H9 (cell line): ENCODE data around the gene NRP1. TPM values are rescaled to one million over a fixed set of nuclear protein-coding genes. Genes with fewer than 3 reads are reported as not detected.

Source experiments
- DNase-seq: peaks from one replicate; pipeline ENCODE4 v3.0.0-alpha.2; 2017
- H2AFZ ChIP-seq: one replicate; pipeline ENCODE4 v1.6.1; 2013; ENCODE audit warnings: mild to moderate bottlenecking, low read length, control low read depth, moderate library complexity
- H2AK5ac ChIP-seq: 2 replicates; pipeline ENCODE4 v1.6.1; 2013; ENCODE audit warnings: low read length, control low read depth, mixed read lengths; ENCODE audit not compliant: insufficient read length
- H2BK120ac ChIP-seq: one replicate; pipeline ENCODE4 v1.6.1; 2013; ENCODE audit warnings: low read depth, mild to moderate bottlenecking, low read length, control low read depth, inconsistent platforms; ENCODE audit not compliant: poor library complexity, severe bottlenecking
- H2BK12ac ChIP-seq: 2 replicates; pipeline ENCODE4 v1.6.1; 2013; ENCODE audit warnings: low read length, control low read depth, mixed read lengths, low read depth; ENCODE audit not compliant: insufficient read length
- H2BK15ac ChIP-seq: 2 replicates; pipeline ENCODE4 v1.6.1; 2013; ENCODE audit warnings: low read depth, low read length, control low read depth
- H2BK20ac ChIP-seq: one replicate; pipeline ENCODE4 v1.6.1; 2013; ENCODE audit warnings: low read depth, mild to moderate bottlenecking, low read length, control low read depth, inconsistent platforms; ENCODE audit not compliant: poor library complexity, severe bottlenecking
- H2BK5ac ChIP-seq: 2 replicates; pipeline ENCODE4 v1.6.1; 2013; ENCODE audit warnings: low read length, control low read depth, mixed read lengths; ENCODE audit not compliant: insufficient read length
- H3K14ac ChIP-seq: 2 replicates; pipeline ENCODE4 v1.6.1; 2013; ENCODE audit warnings: low read length, control low read depth; ENCODE audit not compliant: insufficient read depth
- H3K18ac ChIP-seq: 2 replicates; pipeline ENCODE4 v1.6.1; 2013; ENCODE audit warnings: low read depth, mild to moderate bottlenecking, mixed read lengths, low read length, control low read depth; ENCODE audit not compliant: insufficient read length
- H3K23ac ChIP-seq: 2 replicates; pipeline ENCODE4 v1.6.1; 2013; ENCODE audit warnings: low read length, control low read depth, mixed read lengths, low read depth; ENCODE audit not compliant: insufficient read length
- H3K23me2 ChIP-seq: 2 replicates; pipeline ENCODE4 v1.6.1; 2013; ENCODE audit warnings: low read depth, mild to moderate bottlenecking, mixed read lengths, low read length, control low read depth; ENCODE audit not compliant: insufficient read length, poor library complexity, severe bottlenecking
- H3K27ac ChIP-seq: 2 replicates; pipeline ENCODE4 v1.5.1; 2013; ENCODE audit warnings: low read length, control low read depth, mixed read lengths, low read depth; ENCODE audit not compliant: insufficient read length
- H3K27me3 ChIP-seq: 2 replicates; pipeline ENCODE4 v1.6.1; 2013; ENCODE audit warnings: low read length, control low read depth, inconsistent platforms; ENCODE audit not compliant: insufficient read depth
- H3K4ac ChIP-seq: 2 replicates; pipeline ENCODE4 v1.6.1; 2013; ENCODE audit warnings: low read depth, mild to moderate bottlenecking, control low read depth, inconsistent platforms, low read length, moderate library complexity
- H3K4me1 ChIP-seq: 2 replicates; pipeline ENCODE4 v1.6.1; 2013; ENCODE audit warnings: low read length, control low read depth, inconsistent platforms; ENCODE audit not compliant: insufficient read depth
- H3K4me2 ChIP-seq: 2 replicates; pipeline ENCODE4 v1.6.1; 2013; ENCODE audit warnings: low read length, control low read depth, mixed read lengths; ENCODE audit not compliant: insufficient read length, insufficient read depth
- H3K56ac ChIP-seq: 2 replicates; pipeline ENCODE4 v1.6.1; 2013; ENCODE audit warnings: low read depth, mild to moderate bottlenecking, mixed read lengths, low read length, control low read depth; ENCODE audit not compliant: insufficient read length
- H3K79me1 ChIP-seq: 2 replicates; pipeline ENCODE4 v1.6.1; 2013; ENCODE audit warnings: low read depth, mild to moderate bottlenecking, moderate library complexity, low read length, control low read depth, inconsistent platforms; ENCODE audit not compliant: insufficient read depth, poor library complexity, severe bottlenecking
- H3K79me2 ChIP-seq: 2 replicates; pipeline ENCODE4 v1.6.1; 2013; ENCODE audit warnings: low read length, control low read depth, inconsistent platforms; ENCODE audit not compliant: insufficient read depth
- H3K9ac ChIP-seq: 2 replicates; pipeline ENCODE4 v1.6.1; 2013; ENCODE audit warnings: low read length, control low read depth, mixed read lengths; ENCODE audit not compliant: insufficient read length; ENCODE audit errors: extremely low read depth
- H3K9me3 ChIP-seq: one replicate; pipeline ENCODE4 v1.6.1; 2013; ENCODE audit warnings: low read depth, low read length, inconsistent platforms; ENCODE audit not compliant: control insufficient read depth
- H3T11ph ChIP-seq: one replicate; pipeline ENCODE4 v1.6.1; 2013; ENCODE audit warnings: mild to moderate bottlenecking, low read length, control low read depth, inconsistent platforms
- H4K20me1 ChIP-seq: one replicate; pipeline ENCODE4 v1.6.1; 2013; ENCODE audit not compliant: control insufficient read depth, insufficient read length, insufficient read depth
- H4K5ac ChIP-seq: 2 replicates; pipeline ENCODE4 v1.6.1; 2013; ENCODE audit warnings: low read depth, mild to moderate bottlenecking, mixed read lengths, low read length, control low read depth; ENCODE audit not compliant: insufficient read length
- H4K8ac ChIP-seq: replicated peaks from 2 replicates; pipeline ENCODE4 v1.6.1; 2013; ENCODE audit warnings: low read length, control low read depth, mixed read lengths, low read depth; ENCODE audit not compliant: insufficient read length
- H4K91ac ChIP-seq: 2 replicates; pipeline ENCODE4 v1.6.1; 2013; ENCODE audit warnings: low read depth, mild to moderate bottlenecking, moderate library complexity, mixed read lengths, low read length, control low read depth; ENCODE audit not compliant: insufficient read length
- H3K27ac Mint-ChIP-seq, 3 experiments: 2 replicates in 2 of 3; 3 replicates in 1 of 3; pipeline ENCODE4 v1.8.0; 2020 to 2021; ENCODE audit warnings: mixed read lengths in 3 of 3, mild to moderate bottlenecking in 1 of 3, moderate library complexity in 1 of 3
- H3K27me3 Mint-ChIP-seq: 2 replicates; pipeline ENCODE4 v1.8.0; 2021; ENCODE audit warnings: low read depth, mild to moderate bottlenecking, moderate library complexity, mixed read lengths
- H3K36me3 Mint-ChIP-seq, 3 experiments: 2 replicates in 2 of 3; 3 replicates in 1 of 3; pipeline ENCODE4 v1.8.0; 2020 to 2021; ENCODE audit warnings: low read depth in 3 of 3, mixed read lengths in 3 of 3; ENCODE audit not compliant: insufficient read depth in 1 of 3
- H3K4me1 Mint-ChIP-seq, 2 experiments: 2 replicates each; pipeline ENCODE4 v1.8.0; 2020; ENCODE audit warnings: mixed read lengths in 2 of 2
- H3K4me3 Mint-ChIP-seq, 2 experiments: 2 replicates in 1 of 2; 3 replicates in 1 of 2; pipeline ENCODE4 v1.8.0; 2020 to 2021; ENCODE audit warnings: mild to moderate bottlenecking in 2 of 2, mixed read lengths in 2 of 2, moderate library complexity in 1 of 2
- H3K9me3 Mint-ChIP-seq, 2 experiments: 2 replicates in 1 of 2; 3 replicates in 1 of 2; pipeline ENCODE4 v1.8.0; 2020; ENCODE audit warnings: mild to moderate bottlenecking in 2 of 2, mixed read lengths in 2 of 2, moderate library complexity in 1 of 2
- WGBS: extraction: QIAGEN DNeasy Blood & Tissue Kit; methylation state at CpG from one replicate; pipeline ENCODE4 v1.1.7; 2013; ENCODE audit warnings: missing lambda C conversion rate, low lambda C conversion rate, mixed read lengths; ENCODE audit not compliant: insufficient read length; ENCODE audit errors: extremely low coverage; 5-methylcytosine and 5-hydroxymethylcytosine counted together
- total RNA-seq: library from RNA; stranded (reverse); gene quantifications from 2 replicates; pipeline ENCODE4 v1.2.1, GENCODE V29; 2021
- TF ChIP-seq, protein P1 (sequence below): fragments of 200-600 bp; sonication (generic); conservative IDR thresholded peaks from 3 replicates; pipeline ENCODE4 v1.8.0; 2021; ENCODE audit warnings: antibody characterized with exemption, mild to moderate bottlenecking

Gene NRP1
- total RNA-seq, 1 experiment from 2014 or later, result 4.6 TPM

DNA sequence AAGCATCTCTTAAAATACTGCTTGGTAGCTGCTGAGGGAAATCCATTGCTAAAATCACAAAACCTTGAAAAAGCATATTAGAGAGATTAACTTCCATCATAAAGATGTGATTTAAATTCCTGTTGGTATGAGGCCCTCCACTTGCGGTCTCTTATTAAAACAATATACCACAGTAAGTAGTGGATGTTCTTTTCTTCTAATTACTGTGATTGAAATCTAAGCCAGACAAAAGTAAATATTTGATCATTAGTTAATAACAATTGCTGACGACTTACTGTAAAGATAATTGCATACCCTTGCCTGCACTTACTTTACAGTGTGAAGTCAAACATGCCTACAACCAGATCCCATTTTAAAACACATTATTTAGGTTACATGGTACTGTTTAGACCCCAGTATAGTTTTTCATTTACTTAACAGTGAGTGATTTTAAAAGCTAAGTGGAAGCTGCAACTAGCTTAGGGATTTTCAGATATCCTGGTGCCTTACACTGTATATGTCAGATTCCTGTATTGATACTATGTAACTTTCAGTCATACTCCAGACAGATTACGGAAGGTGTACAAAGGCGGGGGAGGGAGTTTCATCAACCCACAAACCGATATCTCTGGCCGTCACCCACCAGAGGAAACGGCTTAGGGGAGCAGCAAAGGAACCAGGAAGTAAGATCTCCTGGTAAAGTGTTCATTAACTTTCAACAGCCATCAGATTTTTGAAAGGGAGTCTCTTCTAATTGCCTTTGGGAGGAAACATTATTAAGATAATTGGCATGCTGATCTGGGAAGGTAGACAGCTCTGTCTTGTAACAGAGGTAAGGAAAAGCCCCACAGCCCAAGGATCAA is 986 bp downstream of the NRP1 start:
- Histone ChIP-seq H2AFZ (no peak overlapping the region), H3T11ph (no peak overlapping the region), H3K56ac (no peak overlapping the region), H3K9ac (no peak overlapping the region), H3K18ac (no peak overlapping the region), H3K9me3 (no peaks in the 10 kb centered on the region), H4K91ac (no peak overlapping the region), H2BK120ac (no peak overlapping the region), H4K8ac (no peak overlapping the region), H3K27me3 (peaks cover 11% of the 10 kb centered on the region; the same call in 1 of the 2 replicates), H4K5ac (no peak overlapping the region), H2BK15ac (no peak overlapping the region), H2BK5ac (no peak overlapping the region), H4K20me1 (no peaks in the 10 kb centered on the region), H3K79me2 (no peaks in the 10 kb centered on the region), H3K4me1 (no peaks in the 10 kb centered on the region), H2AK5ac (no peak overlapping the region), H3K4ac (no peak overlapping the region), H3K27ac (no peak overlapping the region), H3K4me2 (peak overlapping the region; percentile 63), H3K14ac (no peak overlapping the region), H3K23ac (no peak overlapping the region), H3K79me1 (no peaks in the 10 kb centered on the region), H2BK12ac (no peak overlapping the region), H2BK20ac (no peak overlapping the region), H3K23me2 (peaks cover 27% of the 10 kb centered on the region)
- no peak for DNase-seq
- TF ChIP-seq, protein P1, sequence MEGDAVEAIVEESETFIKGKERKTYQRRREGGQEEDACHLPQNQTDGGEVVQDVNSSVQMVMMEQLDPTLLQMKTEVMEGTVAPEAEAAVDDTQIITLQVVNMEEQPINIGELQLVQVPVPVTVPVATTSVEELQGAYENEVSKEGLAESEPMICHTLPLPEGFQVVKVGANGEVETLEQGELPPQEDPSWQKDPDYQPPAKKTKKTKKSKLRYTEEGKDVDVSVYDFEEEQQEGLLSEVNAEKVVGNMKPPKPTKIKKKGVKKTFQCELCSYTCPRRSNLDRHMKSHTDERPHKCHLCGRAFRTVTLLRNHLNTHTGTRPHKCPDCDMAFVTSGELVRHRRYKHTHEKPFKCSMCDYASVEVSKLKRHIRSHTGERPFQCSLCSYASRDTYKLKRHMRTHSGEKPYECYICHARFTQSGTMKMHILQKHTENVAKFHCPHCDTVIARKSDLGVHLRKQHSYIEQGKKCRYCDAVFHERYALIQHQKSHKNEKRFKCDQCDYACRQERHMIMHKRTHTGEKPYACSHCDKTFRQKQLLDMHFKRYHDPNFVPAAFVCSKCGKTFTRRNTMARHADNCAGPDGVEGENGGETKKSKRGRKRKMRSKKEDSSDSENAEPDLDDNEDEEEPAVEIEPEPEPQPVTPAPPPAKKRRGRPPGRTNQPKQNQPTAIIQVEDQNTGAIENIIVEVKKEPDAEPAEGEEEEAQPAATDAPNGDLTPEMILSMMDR, result no peak
- WGBS, result no CpG with 5 or more reads among the region's 7 CpGs
- Mint-ChIP-seq H3K27me3 (peaks cover 68% of the 10 kb centered on the region), H3K27ac (no peak overlapping the region; a peak in 1 of 7 replicates), H3K4me3 (peak overlapping the region; percentile 70 to 84), H3K4me1 (peaks cover 30 to 37% of the 10 kb centered on the region in 2 experiments), H3K9me3 (no peaks in the 10 kb centered on the region; a peak in 2 of 5 replicates), H3K36me3 (no peaks in the 10 kb centered on the region)
